Measurements from ENCODE around the gene LGALS13.
A peak's percentile ranks its signal among the peaks of the same experiment; 100 is the strongest.
"Not testable (repeated sequence)": the region's sequence is repeated elsewhere in the genome, so short reads cannot be mapped to it uniquely, and the experiment has no call there.

LGALS13 gene

GRCh38 chr19:39613597-39613996, 11.3 kb downstream of the LGALS13 start:
- H3K9me3 ChIP-seq (ENCODE audit: control insufficient read depth, insufficient read depth, low read depth, low read length): peaks cover 29% of the 10 kb centered on the region
- no peak overlapping the region for H3K9ac ChIP-seq (ENCODE audit: low read length)
- H3K36me3 ChIP-seq (ENCODE audit: control insufficient read depth, insufficient read depth, low read length): no peaks in the 10 kb centered on the region
- H3K4me1 ChIP-seq (ENCODE audit: control insufficient read depth, insufficient read depth, low read length): no peaks in the 10 kb centered on the region
- no peak overlapping the region for H3K27ac ChIP-seq (ENCODE audit: low read depth, low read length)
- no peak overlapping the region for H3K4me3 ChIP-seq (ENCODE audit: low read depth, low read length)
- no peaks in the 10 kb centered on the region for H3K27me3 ChIP-seq (ENCODE audit: control insufficient read depth, insufficient read depth, low read length)

- no peaks in the 10 kb centered on the region for H3K36me3 ChIP-seq (ENCODE audit: control insufficient read depth, insufficient read depth, low read length)
- no peak overlapping the region for H3K4me3 ChIP-seq (ENCODE audit: low read depth, low read length)
- no peak overlapping the region for H3K27ac ChIP-seq (ENCODE audit: low read depth, low read length)
- H3K9me3 ChIP-seq (ENCODE audit: control insufficient read depth, insufficient read depth, low read depth, low read length): peaks cover 21% of the 10 kb centered on the region
- no peak overlapping the region for H3K9ac ChIP-seq (ENCODE audit: low read length)
- peaks cover 10% of the 10 kb centered on the region; the same call in 1 of the 2 replicates for H3K27me3 ChIP-seq (ENCODE audit: control insufficient read depth, insufficient read depth, low read length)
- no peaks in the 10 kb centered on the region for H3K4me1 ChIP-seq (ENCODE audit: control insufficient read depth, insufficient read depth, low read length)
Observed at GRCh38 chr19:39617745-39618144, 15.4 kb downstream of the LGALS13 start.

- Histone ChIP-seq H3K27me3 (ENCODE audit: control insufficient read depth, insufficient read depth, low read length) (peaks cover 15% of the 10 kb centered on the region; the same call in 1 of the 2 replicates), H3K9me3 (ENCODE audit: control insufficient read depth, insufficient read depth, low read depth, low read length) (no peaks in the 10 kb centered on the region), H3K4me3 (ENCODE audit: low read depth, low read length) (no peak overlapping the region), H3K27ac (ENCODE audit: low read depth, low read length) (no peak overlapping the region), H3K4me1 (ENCODE audit: control insufficient read depth, insufficient read depth, low read length) (peaks cover 9% of the 10 kb centered on the region), H3K9ac (ENCODE audit: low read length) (no peak overlapping the region), H3K36me3 (ENCODE audit: control insufficient read depth, insufficient read depth, low read length) (no peaks in the 10 kb centered on the region)
Observed at GRCh38 chr19:39623946-39624345, 21.6 kb downstream of the LGALS13 start.

GRCh38 chr19:39627631-39628030, 25.3 kb downstream of the LGALS13 start:
- not testable (repeated sequence) for H3K27ac ChIP-seq (ENCODE audit: low read depth, low read length); H3K9ac ChIP-seq (ENCODE audit: low read length); H3K36me3 ChIP-seq (ENCODE audit: control insufficient read depth, insufficient read depth, low read length); H3K4me3 ChIP-seq (ENCODE audit: low read depth, low read length); H3K9me3 ChIP-seq (ENCODE audit: control insufficient read depth, insufficient read depth, low read depth, low read length); H3K27me3 ChIP-seq (ENCODE audit: control insufficient read depth, insufficient read depth, low read length)
- peaks cover 16% of the 10 kb centered on the region for H3K4me1 ChIP-seq (ENCODE audit: control insufficient read depth, insufficient read depth, low read length)

GRCh38 chr19:39631178-39631577, 28.9 kb downstream of the LGALS13 start:
- Histone ChIP-seq H3K4me1 (ENCODE audit: control insufficient read depth, insufficient read depth, low read length) (peaks cover 7% of the 10 kb centered on the region), H3K9me3 (ENCODE audit: control insufficient read depth, insufficient read depth, low read depth, low read length) (no peaks in the 10 kb centered on the region), H3K27ac (ENCODE audit: low read depth, low read length) (peak overlapping the region; percentile 17), H3K27me3 (ENCODE audit: control insufficient read depth, insufficient read depth, low read length) (0 out of 2 replicates have a peak, but pooled peaks cover 2% of the 10 kb centered on the region), H3K9ac (ENCODE audit: low read length) (no peak overlapping the region), H3K4me3 (ENCODE audit: low read depth, low read length) (0 out of 2 replicates have a peak overlapping the region, but pooled peaks have one; percentile 13), H3K36me3 (ENCODE audit: control insufficient read depth, insufficient read depth, low read length) (no peaks in the 10 kb centered on the region)

- Histone ChIP-seq H3K27ac (ENCODE audit: low read depth, low read length) (peak overlapping the region; percentile 17), H3K36me3 (ENCODE audit: control insufficient read depth, insufficient read depth, low read length) (no peaks in the 10 kb centered on the region), H3K27me3 (ENCODE audit: control insufficient read depth, insufficient read depth, low read length) (0 out of 2 replicates have a peak, but pooled peaks cover 5% of the 10 kb centered on the region), H3K4me3 (ENCODE audit: low read depth, low read length) (no peak overlapping the region), H3K9ac (ENCODE audit: low read length) (no peak overlapping the region), H3K9me3 (ENCODE audit: control insufficient read depth, insufficient read depth, low read depth, low read length) (no peaks in the 10 kb centered on the region), H3K4me1 (ENCODE audit: control insufficient read depth, insufficient read depth, low read length) (peaks cover 7% of the 10 kb centered on the region)
Observed at GRCh38 chr19:39631626-39632025, 29.3 kb downstream of the LGALS13 start.

- no peak overlapping the region for H3K27ac ChIP-seq (ENCODE audit: low read depth, low read length)
- peaks cover 35% of the 10 kb centered on the region for H3K27me3 ChIP-seq (ENCODE audit: control insufficient read depth, insufficient read depth, low read length)
- no peak overlapping the region for H3K9ac ChIP-seq (ENCODE audit: low read length)
- H3K36me3 ChIP-seq (ENCODE audit: control insufficient read depth, insufficient read depth, low read length): no peaks in the 10 kb centered on the region
- no peaks in the 10 kb centered on the region for H3K9me3 ChIP-seq (ENCODE audit: control insufficient read depth, insufficient read depth, low read depth, low read length)
- H3K4me3 ChIP-seq (ENCODE audit: low read depth, low read length): no peak overlapping the region
- no peaks in the 10 kb centered on the region for H3K4me1 ChIP-seq (ENCODE audit: control insufficient read depth, insufficient read depth, low read length)
Observed at GRCh38 chr19:39637891-39638290, 35.6 kb downstream of the LGALS13 start.

GRCh38 chr19:39641773-39642172, 39.4 kb downstream of the LGALS13 start:
- Histone ChIP-seq H3K27ac (ENCODE audit: low read depth, low read length) (no peak overlapping the region), H3K4me3 (ENCODE audit: low read depth, low read length) (no peak overlapping the region), H3K36me3 (ENCODE audit: control insufficient read depth, insufficient read depth, low read length) (no peaks in the 10 kb centered on the region), H3K27me3 (ENCODE audit: control insufficient read depth, insufficient read depth, low read length) (peaks cover 30% of the 10 kb centered on the region), H3K4me1 (ENCODE audit: control insufficient read depth, insufficient read depth, low read length) (no peaks in the 10 kb centered on the region), H3K9ac (ENCODE audit: low read length) (no peak overlapping the region), H3K9me3 (ENCODE audit: control insufficient read depth, insufficient read depth, low read depth, low read length) (no peaks in the 10 kb centered on the region)

- no peak overlapping the region for H3K4me3 ChIP-seq (ENCODE audit: low read depth, low read length)
- H3K9me3 ChIP-seq (ENCODE audit: control insufficient read depth, insufficient read depth, low read depth, low read length): no peaks in the 10 kb centered on the region
- H3K9ac ChIP-seq (ENCODE audit: low read length): no peak overlapping the region
- H3K27me3 ChIP-seq (ENCODE audit: control insufficient read depth, insufficient read depth, low read length): peaks cover 20% of the 10 kb centered on the region
- no peaks in the 10 kb centered on the region for H3K36me3 ChIP-seq (ENCODE audit: control insufficient read depth, insufficient read depth, low read length)
- no peaks in the 10 kb centered on the region for H3K4me1 ChIP-seq (ENCODE audit: control insufficient read depth, insufficient read depth, low read length)
- no peak overlapping the region for H3K27ac ChIP-seq (ENCODE audit: low read depth, low read length)
Observed at GRCh38 chr19:39643591-39643990, 41.3 kb downstream of the LGALS13 start.

GRCh38 chr19:39645800-39646411, 43.6 kb downstream of the LGALS13 start:
- H3K4me3 ChIP-seq (ENCODE audit: low read depth, low read length): no peak overlapping the region
- H3K36me3 ChIP-seq (ENCODE audit: control insufficient read depth, insufficient read depth, low read length): no peaks in the 10 kb centered on the region
- H3K27me3 ChIP-seq (ENCODE audit: control insufficient read depth, insufficient read depth, low read length): peaks cover 19% of the 10 kb centered on the region
- no peak overlapping the region for H3K27ac ChIP-seq (ENCODE audit: low read depth, low read length)
- H3K9ac ChIP-seq (ENCODE audit: low read length): no peak overlapping the region
- no peaks in the 10 kb centered on the region for H3K9me3 ChIP-seq (ENCODE audit: control insufficient read depth, insufficient read depth, low read depth, low read length)
- no peaks in the 10 kb centered on the region for H3K4me1 ChIP-seq (ENCODE audit: control insufficient read depth, insufficient read depth, low read length)

- Histone ChIP-seq H3K27ac (ENCODE audit: low read depth, low read length) (no peak overlapping the region), H3K4me3 (ENCODE audit: low read depth, low read length) (no peak overlapping the region), H3K27me3 (ENCODE audit: control insufficient read depth, insufficient read depth, low read length) (peaks cover 7% of the 10 kb centered on the region; the same call in 1 of the 2 replicates), H3K9ac (ENCODE audit: low read length) (no peak overlapping the region), H3K4me1 (ENCODE audit: control insufficient read depth, insufficient read depth, low read length) (no peaks in the 10 kb centered on the region), H3K9me3 (ENCODE audit: control insufficient read depth, insufficient read depth, low read depth, low read length) (no peaks in the 10 kb centered on the region), H3K36me3 (ENCODE audit: control insufficient read depth, insufficient read depth, low read length) (no peaks in the 10 kb centered on the region)
Observed at GRCh38 chr19:39647918-39648317, 45.6 kb downstream of the LGALS13 start.
